ENCODE data around the gene FGF11.
"Not testable (repeated sequence)": the region's sequence is repeated elsewhere in the genome, so short reads cannot be mapped to it uniquely, and the experiment has no call there.

Gene FGF11

GRCh38 chr17:7464081-7464480 is 24.8 kb downstream of the FGF11 start:
- DNase-seq = no peak

DNA sequence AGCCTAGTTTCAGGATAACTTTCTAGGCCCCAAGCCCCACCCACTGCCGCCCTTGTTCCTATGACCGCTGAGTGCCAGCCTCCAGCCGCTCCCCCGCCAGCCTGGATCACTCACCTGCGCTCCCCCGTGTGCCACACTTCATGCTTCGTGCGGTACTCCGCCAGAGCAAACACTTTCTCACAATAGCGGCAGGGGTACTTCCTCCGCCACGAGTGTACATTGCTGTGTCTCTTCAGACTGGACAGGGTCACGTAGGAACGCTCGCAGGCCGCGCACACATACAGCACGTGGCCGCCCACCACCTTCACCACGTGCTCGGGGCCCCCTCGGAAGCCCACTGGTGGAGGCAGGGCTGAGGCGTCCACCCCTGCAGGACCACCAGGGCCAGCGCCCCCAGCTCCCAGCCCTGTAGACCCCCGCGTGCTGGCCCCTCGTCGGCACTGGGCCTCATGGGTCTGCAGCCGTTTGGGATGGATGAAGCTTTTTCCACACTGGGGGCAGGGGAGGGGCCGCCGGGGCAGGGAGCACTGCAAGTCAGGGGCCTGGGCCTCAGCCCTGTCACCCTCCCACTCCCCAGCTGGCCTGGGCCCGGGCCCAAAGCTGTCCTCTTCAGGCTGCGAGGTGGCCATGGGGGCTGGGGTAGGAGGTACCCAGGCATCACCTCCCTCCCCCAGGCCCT is 26.4 kb downstream of the FGF11 start:
- DNase-seq = no peak

DNA sequence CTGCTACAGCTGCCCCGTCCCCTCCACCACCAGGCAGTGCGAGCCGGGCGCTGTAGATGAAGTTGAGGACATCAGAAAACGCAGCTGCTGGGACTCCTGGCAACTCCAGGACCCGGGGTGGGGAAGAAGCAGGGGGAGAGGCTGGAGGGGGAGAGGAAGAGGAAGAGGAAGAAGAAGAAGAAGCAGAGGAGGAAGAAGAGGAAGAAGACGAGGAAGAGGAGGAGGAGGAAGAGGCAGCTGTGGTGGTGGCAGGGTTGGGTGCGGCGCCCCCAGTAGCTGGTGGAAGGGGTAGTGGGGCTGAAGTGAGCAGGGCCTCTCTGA is 27.0 kb downstream of the FGF11 start:
- no peak for DNase-seq

- no peak for DNase-seq
These were observed 27.5 kb downstream of the FGF11 start for GRCh38 chr17:7466639-7467341.

- no peak for DNase-seq
These were observed 28.2 kb downstream of the FGF11 start for GRCh38 chr17:7467498-7467897.

DNA sequence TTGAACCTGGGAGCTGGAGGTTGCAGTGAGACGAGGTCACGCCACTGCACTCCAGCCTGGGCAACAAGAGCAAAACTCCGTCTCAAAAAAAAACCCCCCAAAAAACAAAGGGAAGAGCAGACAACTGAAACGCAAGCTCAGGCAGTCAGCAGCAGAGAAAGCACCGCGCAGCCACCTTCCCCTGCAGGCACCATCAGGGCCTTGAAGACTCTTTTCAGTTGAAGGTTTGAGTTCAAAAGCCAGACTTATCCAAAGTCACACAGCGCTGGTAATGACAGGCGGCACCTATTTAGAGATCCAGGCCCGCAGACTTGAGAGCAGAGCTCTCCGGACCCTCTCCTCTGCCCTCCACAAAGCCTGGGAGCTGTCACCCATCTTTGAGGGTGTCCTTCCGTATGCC is 29.0 kb downstream of the FGF11 start:
- DNase-seq = no peak

- DNase-seq = no peak
These were observed 29.6 kb downstream of the FGF11 start for GRCh38 chr17:7468804-7469389.

DNA sequence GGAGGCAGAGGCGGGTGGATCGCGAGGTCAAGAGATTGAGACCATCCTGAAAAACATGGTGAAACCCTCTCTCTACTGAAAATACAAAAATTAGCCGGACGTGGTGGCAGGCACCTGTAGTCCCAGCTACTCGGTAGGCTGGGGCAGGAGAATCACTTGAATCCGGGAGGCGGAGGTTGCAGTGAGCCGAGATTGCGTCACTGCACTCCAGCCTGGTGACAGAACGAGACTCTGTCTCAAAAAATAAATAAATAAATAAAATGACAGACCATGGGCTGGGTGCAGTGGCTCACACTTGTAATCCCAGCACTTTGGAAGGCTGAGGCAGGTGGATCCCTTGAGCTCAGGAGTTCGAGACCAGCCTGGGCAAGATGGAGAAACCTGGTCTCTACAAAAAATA is 30.5 kb downstream of the FGF11 start:
- not testable (repeated sequence) for DNase-seq

DNA sequence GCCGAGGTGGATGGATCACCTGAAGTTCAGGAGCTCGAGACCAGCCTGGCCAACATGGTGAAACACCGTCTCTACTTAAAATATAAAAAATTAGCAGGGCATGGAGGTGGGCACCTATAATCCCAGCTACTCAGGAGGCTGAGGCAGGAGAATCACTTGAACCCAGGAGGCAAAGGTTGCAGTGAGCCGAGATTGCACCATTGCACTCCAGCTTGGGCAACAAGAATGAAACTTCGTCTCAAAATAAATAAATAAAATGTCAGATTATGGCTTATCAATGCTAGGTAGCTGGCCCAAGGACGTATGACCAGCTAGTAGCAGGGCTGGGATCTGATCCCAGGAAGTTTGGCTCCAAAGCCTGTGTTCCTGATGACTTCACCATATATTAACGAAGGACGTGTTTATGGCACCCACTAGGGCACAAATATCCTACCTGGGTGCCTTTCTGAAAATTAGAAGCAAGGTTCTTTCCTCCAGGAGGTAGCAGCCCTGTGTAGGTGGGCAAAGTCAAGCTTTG is 31.2 kb downstream of the FGF11 start:
- not testable (repeated sequence) for DNase-seq

GRCh38 chr17:7471729-7472128 is 32.4 kb downstream of the FGF11 start:
- DNase-seq = no peak

- not testable (repeated sequence) for DNase-seq
These were observed 35.5 kb downstream of the FGF11 start for GRCh38 chr17:7474767-7475166.

- DNase-seq = no peak
These were observed 36.6 kb downstream of the FGF11 start for GRCh38 chr17:7475764-7476422.

- no peak for DNase-seq
These were observed 37.2 kb downstream of the FGF11 start for GRCh38 chr17:7476494-7476893.

GRCh38 chr17:7476951-7477350 is 37.6 kb downstream of the FGF11 start:
- no peak for DNase-seq

DNA sequence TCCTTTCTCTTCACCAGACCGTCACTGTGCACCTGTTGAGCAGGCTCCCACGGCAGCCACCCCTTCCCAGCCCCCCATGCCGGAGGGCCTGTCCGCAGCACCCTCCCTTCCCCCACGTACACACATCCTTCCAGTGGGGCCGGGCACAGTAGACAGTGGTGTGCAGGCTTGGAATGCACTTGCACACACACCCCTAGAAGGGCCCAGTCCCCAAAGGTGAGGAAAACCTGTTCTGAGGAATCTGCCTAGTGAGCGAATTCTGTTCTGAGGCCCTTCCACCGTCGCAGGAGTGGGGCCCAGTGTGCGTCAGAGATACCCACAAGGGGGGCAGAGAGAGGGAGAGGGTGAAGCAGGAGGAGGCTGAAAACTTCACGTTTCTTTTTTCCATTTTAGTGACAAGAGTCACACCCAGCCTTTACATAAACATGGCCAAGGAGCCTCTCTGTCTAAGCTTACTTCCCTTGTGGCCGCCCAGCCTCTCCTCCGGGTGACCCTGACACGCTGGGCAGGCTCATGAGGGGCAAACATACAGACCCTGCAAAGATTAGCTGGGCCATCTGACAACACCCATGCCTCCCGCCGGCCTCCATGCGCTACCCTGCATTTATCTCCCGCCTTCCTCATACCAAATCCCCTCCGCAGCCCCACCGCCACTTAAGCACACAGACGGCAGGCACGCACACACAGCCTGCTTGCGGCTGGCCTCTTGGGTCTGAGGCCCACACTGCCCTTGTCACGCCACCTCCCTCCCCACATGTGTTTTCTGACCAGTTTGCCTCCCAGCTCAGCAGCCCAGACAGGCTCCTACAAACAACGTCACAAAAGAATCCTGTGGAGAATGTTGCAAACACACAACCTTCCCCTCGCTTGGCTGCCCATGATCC is 38.3 kb downstream of the FGF11 start:
- DNase-seq = no peak

DNA sequence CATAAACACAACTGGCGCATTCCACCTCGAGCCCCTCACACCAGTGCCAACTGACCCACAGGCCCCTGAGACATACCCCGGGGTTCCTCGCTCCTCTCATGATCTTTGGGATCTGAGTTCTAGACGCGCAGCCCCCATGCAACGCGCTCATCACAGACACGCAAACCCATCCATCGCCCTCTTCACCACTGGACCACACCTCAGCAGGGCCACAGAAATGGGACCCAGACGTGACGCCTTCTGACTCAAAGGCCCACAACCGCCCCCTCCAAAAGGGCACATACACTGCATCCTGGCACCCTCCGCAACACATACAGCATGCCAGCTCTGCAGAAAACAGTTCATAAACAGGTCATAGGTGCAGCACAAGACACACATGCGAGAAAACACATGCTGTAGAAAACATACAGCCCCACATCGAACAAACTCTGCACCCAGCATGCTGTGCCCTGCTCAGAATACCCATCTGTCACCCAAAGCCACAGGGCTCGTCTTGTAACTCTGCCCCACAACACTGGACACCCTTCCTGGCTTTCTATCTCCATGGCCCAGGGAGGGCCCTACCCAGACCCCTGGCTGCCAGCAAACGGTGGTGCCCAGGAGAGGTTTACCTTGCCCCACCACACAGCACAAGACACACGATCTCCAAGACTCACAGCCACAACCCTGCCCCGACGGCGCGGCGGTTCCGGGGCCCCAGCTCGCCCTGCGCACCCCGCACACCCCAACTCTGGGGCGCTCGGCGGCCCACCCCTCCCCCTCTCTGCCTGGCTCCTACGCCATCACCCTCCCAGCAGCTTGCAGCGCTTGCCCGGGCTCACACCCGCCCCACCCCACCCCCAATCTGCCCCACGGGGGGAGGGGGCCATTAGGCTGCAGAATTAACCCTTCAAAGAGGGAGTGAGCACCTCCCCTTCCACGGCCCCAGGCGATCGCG is 39.2 kb downstream of the FGF11 start:
- peak; percentile 60 for DNase-seq

DNA sequence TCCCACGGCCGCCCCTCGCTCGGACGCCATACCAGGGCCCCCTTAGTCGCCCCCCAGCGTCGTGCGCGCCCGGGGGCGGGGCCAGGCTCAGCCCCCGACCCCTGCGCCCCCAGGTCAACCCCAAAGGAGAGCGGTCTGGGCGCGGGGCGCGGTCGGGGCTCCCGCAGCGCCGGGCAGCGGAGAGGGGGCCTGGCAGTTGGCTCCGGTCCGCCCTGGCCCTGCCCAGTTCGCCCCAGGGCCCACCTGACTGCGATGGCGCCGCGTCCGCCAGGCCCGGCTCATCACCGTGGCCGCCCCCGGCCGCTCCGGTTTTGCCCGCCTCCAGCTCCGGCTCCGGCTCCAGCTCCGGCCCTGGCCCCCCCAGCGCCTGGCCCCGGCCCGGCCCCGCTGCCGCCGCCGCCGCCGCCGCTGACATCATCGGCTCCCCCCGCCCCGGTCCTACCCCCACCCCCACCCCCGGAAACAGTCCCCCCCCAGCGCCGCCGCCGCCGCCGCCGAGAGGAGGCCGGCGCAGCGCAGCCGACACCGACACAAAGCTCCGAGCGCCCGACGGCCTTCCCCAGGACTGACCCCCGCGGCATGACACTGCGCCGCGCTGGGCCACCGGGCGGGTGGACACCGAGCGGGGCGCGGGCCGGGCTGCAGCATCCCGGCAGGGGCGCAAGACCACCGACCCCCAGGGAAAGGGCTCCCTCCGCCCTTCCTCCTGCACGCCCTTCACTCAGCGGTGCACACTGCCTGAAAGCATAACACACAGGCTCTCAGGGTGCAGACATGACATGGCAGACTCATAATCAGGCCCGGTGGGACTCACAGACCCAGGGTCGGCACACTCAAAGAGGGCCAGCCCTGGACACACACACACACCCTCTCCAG is 40.1 kb downstream of the FGF11 start, which contains the start of gene ZBTB4:
TSS of gene ZBTB4 (minus strand) at position 419 of the 876 bp plus-strand sequence. CDS start 12,830 bp downstream, outside the sequence.
- peak; percentile 50 for DNase-seq

- no peak for DNase-seq
These were observed 40.7 kb downstream of the FGF11 start for GRCh38 chr17:7480089-7480384.

GRCh38 chr17:7481275-7481674 is 42.0 kb downstream of the FGF11 start, which contains the start of gene SLC35G6:
TSS of gene SLC35G6 (plus strand) at chr17:7481446. CDS start at chr17:7481517, 71 bp downstream.
- not testable (repeated sequence) for DNase-seq
